Neural crest cell (in vitro differentiated cells): ENCODE data around the gene DAW1. TPM values are rescaled to one million over a fixed set of nuclear protein-coding genes. Genes with fewer than 3 reads are reported as not detected.

Experiments used
- DNase-seq: peaks from one replicate; pipeline ENCODE4 v3.0.0; 2021; ENCODE audit warnings: low read depth, mixed read lengths, low spot score
- H3K27ac Mint-ChIP-seq: one replicate; pipeline ENCODE4 v1.8.0; 2021; ENCODE audit warnings: mild to moderate bottlenecking, mixed read lengths; ENCODE audit not compliant: unreplicated experiment
- H3K27me3 Mint-ChIP-seq: 2 replicates; pipeline ENCODE4 v1.8.0; 2021; ENCODE audit warnings: low read depth, mild to moderate bottlenecking, mixed read lengths
- H3K36me3 Mint-ChIP-seq: 2 replicates; pipeline ENCODE4 v1.8.0; 2021; ENCODE audit warnings: low read depth, mild to moderate bottlenecking, mixed read lengths
- H3K4me1 Mint-ChIP-seq: 2 replicates; pipeline ENCODE4 v1.8.0; 2021; ENCODE audit warnings: mixed read lengths
- H3K4me3 Mint-ChIP-seq: one replicate; pipeline ENCODE4 v1.8.0; 2021; ENCODE audit warnings: mild to moderate bottlenecking, mixed read lengths
- H3K9me3 Mint-ChIP-seq: 2 replicates; pipeline ENCODE4 v1.8.0; 2021; ENCODE audit warnings: mixed read lengths
- CTCF ChIP-seq: fragments of 200-600 bp; sonication (generic); conservative IDR thresholded peaks from 2 replicates; pipeline ENCODE4 v1.5.0; 2021; ENCODE audit warnings: antibody characterized with exemption, mild to moderate bottlenecking
- total RNA-seq: library from RNA; stranded (reverse); gene quantifications from 2 replicates; pipeline ENCODE4 v1.2.1, GENCODE V29; 2021

DAW1 gene
- total RNA-seq, 1 donor from 2014 or later, result not detected

- peaks cover 1% of the 10 kb centered on the region for H3K9me3 Mint-ChIP-seq
- no peak for TF ChIP-seq CTCF
- peaks cover 7% of the 10 kb centered on the region for H3K4me1 Mint-ChIP-seq
- DNase-seq, result no peak
- H3K27me3 Mint-ChIP-seq, result no peaks in the 10 kb centered on the region
- no peak overlapping the region for H3K27ac Mint-ChIP-seq
- no peaks in the 10 kb centered on the region for H3K36me3 Mint-ChIP-seq
- H3K4me3 Mint-ChIP-seq, result no peak overlapping the region
Measured at GRCh38 chr2:227889336-227889735, 17.9 kb downstream of the DAW1 start.

- Mint-ChIP-seq H3K27me3 (no peaks in the 10 kb centered on the region), H3K36me3 (no peaks in the 10 kb centered on the region), H3K9me3 (no peaks in the 10 kb centered on the region), H3K4me3 (no peak overlapping the region), H3K4me1 (peaks cover 8% of the 10 kb centered on the region), H3K27ac (no peak overlapping the region)
- peak; percentile 85 for TF ChIP-seq CTCF
- DNase-seq, result no peak
Measured at GRCh38 chr2:227890495-227891079, 19.2 kb downstream of the DAW1 start.

- no peak for TF ChIP-seq CTCF
- H3K27me3 Mint-ChIP-seq, result no peaks in the 10 kb centered on the region
- no peak for DNase-seq
- H3K36me3 Mint-ChIP-seq, result no peaks in the 10 kb centered on the region
- H3K27ac Mint-ChIP-seq, result no peak overlapping the region
- no peaks in the 10 kb centered on the region for H3K9me3 Mint-ChIP-seq
- H3K4me3 Mint-ChIP-seq, result no peak overlapping the region
- peaks cover 14% of the 10 kb centered on the region for H3K4me1 Mint-ChIP-seq
Measured at GRCh38 chr2:227891673-227892072, 20.2 kb downstream of the DAW1 start.

- Mint-ChIP-seq H3K4me1 (no peaks in the 10 kb centered on the region), H3K9me3 (no peaks in the 10 kb centered on the region), H3K27ac (no peak overlapping the region), H3K4me3 (no peak overlapping the region), H3K36me3 (no peaks in the 10 kb centered on the region), H3K27me3 (no peaks in the 10 kb centered on the region)
- no peak for DNase-seq
- TF ChIP-seq CTCF, result no peak
Measured at GRCh38 chr2:227903381-227903780, 31.9 kb downstream of the DAW1 start.

GRCh38 chr2:227906991-227907390 is 35.6 kb downstream of the DAW1 start:
- DNase-seq, result no peak
- Mint-ChIP-seq H3K27me3 (peaks cover 6% of the 10 kb centered on the region), H3K4me1 (no peaks in the 10 kb centered on the region), H3K4me3 (no peak overlapping the region), H3K9me3 (no peaks in the 10 kb centered on the region), H3K36me3 (no peaks in the 10 kb centered on the region), H3K27ac (no peak overlapping the region)
- no peak for TF ChIP-seq CTCF
